Astrocyte of the hippocampus (primary cell): ENCODE measurements around the gene CAPN2.
A peak's percentile ranks its signal among the peaks of the same experiment; 100 is the strongest.

Experiments used
- DNase-seq: peaks from one replicate; pipeline ENCODE4 v3.0.0; 2011; ENCODE audit warnings: low read depth, low spot score

Gene CAPN2

DNA sequence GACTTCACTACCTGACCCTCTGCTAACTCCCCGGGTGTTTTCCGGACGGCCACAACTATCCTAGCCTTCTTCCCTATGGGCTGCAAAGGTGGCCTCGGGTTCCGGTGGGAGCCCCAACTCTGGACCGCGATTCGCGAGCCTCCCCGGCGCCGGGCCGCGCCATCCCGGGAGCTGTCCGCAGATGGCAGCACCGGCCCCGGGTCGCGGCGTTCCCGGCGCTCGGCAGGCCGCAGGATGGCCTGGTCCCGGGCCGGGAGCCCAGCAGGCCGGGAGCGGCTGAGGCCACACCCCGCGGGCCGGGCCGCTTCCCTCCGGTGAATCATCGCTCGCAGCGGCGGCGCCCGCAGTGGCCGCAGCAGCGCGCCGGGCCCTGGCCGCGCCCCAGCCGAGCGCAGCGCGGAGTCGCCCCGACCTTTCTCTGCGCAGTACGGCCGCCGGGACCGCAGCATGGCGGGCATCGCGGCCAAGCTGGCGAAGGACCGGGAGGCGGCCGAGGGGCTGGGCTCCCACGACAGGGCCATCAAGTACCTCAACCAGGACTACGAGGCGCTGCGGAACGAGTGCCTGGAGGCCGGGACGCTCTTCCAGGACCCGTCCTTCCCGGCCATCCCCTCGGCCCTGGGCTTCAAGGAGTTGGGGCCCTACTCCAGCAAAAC is at the start of gene CAPN2:
CAPN2 (plus strand) TSS at position 346 of the 656 bp plus-strand sequence; CDS start at position 448, 102 bp downstream.
- peak; percentile 97 for DNase-seq

DNA sequence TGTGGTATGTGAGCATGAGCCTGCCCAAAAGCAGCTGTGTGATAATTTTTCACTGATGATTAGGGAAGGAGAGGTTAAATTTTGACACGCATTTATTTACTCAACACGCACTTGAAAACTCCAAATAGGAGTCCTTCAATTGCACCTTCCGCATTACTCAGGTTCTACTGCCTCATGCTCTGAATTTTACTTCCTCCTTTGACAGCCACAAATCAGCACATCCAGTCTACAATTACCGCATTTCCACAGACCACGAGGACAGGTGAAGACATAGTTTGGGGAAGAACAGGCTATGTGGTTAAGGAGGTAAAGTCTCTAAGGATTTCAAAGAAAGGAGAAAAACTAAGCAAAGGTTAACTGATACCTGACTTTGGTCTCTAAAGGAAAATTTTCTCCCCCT is 49.4 kb upstream of the CAPN2 start:
- no peak for DNase-seq

DNA sequence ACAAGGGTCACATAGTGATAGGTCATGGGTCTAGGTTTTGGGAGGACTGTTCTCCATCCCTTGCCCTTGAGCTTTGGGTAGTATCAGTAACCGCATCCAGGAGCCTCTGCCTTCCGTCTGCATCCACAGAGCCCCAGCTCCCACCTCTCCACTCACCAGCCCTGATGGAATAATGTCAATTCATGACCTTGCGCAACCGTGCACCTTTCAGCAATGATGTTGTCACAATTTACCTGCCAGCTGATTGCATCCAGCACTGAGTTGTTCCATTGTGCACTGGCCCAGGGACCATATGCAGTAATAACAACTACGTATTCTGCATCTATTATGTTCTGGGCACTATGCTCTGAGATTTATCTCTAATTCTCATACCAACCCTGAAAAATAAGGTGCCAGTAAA is 48.2 kb upstream of the CAPN2 start:
- DNase-seq = no peak

DNA sequence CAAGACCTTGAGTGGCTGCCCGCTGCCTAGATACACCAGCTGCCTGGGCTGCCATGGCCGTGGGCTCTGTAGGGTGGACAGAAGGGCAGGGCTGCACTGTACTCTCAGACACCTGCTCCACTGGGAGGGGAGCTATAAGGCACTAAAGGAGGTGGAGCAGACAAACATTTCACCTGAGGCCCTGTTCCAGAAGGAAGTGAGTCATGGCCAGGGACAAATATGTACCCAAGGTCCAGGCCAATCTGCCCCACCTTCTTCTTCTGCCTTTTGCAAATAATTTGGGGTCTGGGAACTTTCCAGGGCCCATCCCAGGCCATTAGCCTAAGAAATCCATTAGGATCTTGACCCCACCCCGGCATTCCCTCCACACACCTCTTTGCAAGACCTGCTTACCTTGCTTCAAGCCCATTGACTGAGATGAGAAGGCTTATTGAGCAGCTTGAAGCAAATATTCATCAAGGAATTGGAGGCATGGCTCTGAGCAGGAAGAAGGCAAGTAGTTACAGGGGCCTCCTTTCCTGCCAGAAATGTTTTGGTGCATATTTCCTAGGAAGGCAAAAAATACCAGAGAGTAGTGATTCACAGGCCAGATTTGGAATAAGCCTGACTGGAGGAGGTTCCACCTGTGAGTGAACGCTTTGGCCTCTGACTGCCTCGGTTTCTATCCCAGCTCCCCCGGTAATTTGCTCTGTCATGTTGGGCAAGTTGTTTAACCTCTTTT is 46.6 kb upstream of the CAPN2 start, which contains the start of gene CAPN8:
CAPN8 (minus strand) TSS at position 110 of the 721 bp plus-strand sequence; CDS start at position 55, 55 bp downstream.
- DNase-seq = no peak

DNA sequence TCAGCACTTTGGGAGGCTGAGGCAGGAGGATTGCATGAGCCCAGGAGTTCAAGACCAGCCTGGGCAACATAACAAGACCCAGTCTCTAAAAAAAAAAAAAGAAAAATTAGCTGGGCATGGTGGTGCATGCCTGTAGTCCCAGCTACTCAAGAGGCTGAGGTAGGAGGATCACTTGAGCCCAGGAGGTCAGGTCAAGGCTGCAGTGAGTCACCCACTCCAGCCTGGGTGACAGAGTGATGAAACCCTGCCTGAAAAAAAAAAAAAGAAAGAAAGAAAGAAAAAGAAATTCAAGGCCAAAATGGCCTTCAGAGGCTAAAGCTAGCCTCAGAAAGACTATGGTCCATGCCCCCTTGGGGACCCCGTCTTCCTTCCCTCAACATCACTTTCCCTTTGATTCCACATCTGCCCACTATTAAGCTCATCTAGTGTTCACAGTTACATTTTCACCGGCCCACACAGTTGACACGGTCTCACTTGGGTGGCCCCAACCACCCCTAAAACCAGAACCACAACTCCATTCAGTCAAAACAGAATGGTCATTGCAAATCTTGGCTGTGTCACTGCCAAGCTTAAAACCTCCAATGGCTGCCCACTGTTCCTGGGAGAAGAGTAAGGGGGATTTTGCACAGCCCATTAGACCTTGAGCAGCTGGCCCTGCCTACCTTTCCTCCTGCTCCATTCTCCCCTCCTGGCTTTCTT is 44.7 kb upstream of the CAPN2 start:
- DNase-seq = no peak

DNA sequence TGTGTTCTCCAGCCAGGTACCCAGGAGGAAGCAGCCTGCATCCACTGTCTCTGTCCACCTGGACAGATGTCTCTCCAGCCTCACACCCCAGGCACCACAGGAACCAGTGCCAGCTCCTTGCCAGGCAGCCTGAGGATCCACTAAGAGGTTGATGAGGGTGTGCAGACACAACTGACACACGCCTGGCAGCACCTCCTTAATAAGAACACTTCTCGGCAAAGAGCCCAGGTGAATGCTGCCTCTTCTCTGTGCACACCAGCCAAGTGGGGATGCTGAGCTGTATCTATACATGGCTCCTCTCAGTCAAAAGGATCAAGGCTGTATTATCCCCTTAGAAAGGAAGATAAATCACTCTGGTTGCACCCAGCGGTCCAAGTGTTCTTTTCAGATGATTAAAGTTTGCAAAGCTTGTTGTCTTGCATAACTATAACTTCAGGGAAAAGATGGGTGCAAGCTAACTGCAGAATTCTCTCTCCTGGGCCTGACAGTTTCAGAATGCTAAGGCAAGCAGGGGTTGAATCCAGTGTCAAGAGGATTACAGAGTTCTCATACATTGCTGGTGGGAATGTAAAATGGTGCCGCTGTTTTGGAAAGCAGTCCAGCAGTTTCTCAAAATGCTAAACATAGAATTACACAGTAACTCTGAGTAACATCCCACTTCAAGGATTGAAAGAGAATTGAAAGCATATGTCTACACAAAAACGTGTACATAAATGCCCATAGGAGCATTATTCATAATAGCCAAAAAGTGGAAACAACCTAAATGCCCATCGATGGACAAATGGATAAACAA is 43.1 kb upstream of the CAPN2 start:
- DNase-seq = no peak

DNA sequence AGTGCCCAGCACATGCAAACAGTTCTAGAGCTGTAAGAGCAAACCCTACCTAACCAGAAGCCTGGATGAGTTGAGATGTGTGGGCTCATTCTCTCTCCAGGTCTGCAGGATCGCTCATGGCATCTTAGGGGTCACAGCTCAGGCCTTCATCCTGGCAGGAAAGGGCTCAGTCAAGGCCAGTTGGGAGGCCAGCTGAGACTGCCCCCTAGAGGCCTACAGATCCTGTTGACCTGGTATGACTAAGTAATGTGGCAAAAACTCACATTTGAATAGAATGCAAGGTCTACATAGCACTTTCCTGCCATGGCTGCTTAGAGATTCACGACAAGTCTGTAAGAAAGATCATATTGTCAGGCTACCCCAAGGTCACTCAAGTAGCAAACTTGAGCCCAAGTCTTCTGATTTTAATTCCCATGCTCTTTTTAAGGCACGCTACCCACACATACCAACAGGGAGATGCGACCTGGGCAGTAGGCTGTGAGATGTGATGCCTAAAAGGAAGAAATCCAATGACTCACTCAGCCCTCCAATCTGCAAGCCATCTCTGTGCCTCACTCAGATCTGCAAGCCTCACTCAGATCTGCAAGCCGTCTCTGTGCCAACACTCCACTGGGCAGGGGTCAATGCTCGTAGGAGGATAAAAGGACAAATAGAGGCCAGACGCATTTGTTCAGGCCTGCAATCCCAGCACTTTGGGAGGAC is 41.7 kb upstream of the CAPN2 start:
- DNase-seq = peak; percentile 42

DNA sequence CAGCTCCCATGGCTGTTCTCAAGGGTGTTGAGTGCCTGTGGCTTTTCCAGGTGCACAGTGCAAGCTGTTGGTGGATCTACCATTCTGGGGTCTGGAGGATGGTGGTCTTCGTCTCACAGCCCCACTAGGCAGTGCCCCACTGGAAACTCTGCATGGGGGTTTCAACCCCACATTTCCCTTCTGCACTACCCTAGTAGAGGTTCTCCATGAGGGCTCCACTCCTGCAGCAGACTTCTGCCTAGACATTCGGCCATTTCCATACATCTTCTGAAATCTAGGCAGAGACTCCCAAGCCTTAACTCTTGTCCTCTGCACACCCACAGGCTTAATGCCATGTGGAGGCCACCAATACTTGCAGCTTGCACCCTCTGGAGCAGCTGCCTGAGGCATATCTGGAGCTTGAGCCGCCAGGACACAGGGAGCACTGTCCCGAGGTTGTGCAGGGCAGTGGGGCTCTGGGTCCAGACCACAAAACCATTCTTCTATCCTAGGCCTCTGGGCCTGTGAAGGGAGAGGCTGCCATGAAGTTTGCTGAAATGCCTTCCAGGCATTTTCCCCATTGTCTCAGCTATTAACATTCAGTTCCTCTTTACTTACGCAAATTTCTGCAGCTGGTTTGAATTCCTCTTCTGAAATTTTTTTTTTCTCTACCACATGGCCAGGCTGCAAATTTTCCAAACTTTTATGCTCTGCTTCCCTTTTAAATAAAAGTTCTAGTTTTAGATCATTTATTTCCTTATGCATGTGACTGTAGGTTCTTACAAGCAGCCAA is 38.0 kb upstream of the CAPN2 start:
- DNase-seq = no peak

DNA sequence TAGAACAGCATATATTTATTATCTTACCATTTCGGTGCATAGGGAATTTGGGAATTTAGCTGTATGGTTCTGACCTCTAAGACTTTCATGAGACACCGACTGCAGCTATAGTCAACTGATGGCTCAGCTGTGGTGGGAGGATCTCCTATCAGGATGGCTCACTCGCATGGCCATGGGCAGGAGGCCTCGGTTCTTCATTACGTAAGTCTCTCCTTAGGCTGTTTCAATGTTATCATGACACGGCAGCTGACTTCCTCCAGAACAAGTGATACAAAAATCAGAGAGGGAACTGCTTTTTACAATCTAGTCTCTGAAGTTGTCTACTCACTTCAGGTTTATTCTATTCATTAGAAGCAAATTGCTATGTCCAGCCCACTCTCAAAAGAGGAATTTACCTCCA is 33.5 kb upstream of the CAPN2 start:
- DNase-seq = no peak

DNA sequence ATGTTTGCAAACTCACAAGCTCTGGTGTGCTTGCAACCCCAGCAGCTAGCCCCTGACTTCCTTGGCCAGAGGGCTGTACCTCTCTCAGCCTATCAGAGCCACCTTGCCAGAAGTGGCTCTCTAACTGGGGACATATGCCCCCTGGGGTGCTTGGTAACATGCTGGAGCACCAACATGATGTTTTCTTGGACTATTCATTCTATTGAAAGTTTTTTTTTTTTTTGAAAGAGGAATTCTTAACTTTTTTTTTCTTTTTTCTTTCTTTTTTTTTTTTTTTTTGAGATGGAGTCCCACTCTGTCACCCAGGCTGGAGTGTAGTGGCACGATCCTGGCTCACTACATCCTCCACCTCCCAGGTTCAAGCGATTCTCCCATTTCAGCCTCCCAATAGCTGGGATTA is 32.2 kb upstream of the CAPN2 start:
- DNase-seq = no peak

DNA sequence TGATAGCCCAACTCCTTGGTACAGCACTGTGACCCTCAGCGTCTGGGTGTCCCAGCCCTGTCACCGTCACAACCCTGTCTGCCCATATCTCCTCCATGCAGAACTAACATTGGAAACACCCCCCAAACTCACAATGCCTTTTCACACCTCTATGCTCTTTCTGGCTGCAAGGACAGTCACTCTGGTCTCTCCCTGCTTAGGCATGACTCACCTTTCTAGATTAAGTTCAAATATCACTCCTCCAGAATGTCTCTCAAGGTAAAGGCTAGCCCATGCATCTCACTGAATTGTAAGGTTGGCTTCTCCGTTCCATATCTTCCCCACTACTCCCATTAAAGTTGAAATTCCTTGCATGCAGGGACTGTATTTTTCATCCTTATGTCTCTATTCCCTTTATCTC is 29.8 kb upstream of the CAPN2 start:
- DNase-seq = no peak

DNA sequence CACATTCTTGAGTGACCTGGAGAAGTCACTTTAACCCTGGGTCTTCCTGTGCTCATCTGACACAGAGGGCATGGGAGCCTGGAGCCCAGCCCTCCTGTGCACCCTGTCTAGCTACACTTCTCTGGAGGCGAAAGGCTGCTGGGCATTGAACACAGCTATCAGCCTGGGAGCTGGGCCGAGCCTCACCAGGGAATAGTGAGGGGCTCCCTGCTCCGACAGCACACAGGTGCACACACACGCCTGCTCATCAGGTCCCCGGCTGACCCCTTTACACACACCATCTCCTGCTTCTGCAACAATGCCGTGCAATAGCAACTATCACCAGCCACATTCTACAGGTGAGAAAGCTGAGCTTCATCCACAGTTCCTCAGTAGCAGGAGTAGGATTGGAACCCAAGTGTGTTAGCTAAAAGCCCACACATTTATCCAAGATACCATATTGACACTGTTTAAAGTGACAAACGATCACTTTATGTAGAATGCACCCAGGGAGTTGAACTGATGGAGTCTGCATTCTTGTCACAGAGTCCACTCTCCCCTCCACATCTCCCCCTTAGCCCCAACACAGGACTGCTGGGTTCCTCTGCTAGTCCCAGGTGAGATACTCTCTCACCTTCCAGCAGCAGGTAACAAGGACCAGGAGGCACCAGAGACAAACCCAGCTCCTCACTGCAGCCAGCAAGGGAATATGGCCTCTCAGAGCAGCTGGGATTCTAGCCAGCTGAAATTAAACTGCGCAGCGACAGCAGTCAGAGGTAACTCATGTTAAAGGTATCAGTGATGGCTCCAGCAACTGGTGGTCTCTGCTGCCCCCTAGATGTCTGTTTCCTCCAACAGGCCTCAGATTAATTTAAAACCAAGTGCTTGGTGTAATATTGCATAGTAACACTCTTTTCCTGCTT is 28.5 kb upstream of the CAPN2 start:
- peak; percentile 82 for DNase-seq

DNA sequence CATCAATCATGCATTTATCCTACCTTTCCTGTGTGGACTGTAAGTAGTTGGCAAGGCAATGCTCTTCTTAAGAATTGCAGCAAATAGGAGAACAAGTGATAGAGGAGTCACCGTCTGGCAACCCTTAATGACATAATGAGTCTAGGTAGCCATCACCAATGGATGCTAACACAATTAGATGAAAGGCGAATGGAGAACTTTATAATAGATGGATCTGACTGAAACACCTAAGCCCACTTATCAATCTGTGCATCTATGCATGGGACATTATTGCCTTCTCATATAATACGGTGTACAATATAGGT is 27.9 kb upstream of the CAPN2 start:
- DNase-seq = no peak

DNA sequence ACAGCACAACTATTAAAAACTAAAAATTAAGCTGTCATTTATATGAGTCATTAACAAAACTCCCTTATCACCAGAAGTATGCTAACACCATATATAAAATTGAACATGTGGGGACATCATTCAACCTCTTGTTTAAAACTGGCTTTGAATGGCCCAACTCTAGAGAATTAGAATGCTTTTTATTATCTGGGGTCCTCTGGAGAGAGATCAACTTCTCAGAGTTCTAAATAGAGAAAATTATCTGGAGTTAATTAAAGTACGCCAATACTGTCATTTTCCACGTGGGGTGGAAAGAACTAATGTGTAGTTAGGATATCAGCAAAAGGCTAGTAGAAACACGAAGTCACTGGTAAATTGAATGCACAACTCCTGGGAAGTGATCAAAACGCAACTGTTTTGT is 21.2 kb upstream of the CAPN2 start:
- DNase-seq = no peak

DNA sequence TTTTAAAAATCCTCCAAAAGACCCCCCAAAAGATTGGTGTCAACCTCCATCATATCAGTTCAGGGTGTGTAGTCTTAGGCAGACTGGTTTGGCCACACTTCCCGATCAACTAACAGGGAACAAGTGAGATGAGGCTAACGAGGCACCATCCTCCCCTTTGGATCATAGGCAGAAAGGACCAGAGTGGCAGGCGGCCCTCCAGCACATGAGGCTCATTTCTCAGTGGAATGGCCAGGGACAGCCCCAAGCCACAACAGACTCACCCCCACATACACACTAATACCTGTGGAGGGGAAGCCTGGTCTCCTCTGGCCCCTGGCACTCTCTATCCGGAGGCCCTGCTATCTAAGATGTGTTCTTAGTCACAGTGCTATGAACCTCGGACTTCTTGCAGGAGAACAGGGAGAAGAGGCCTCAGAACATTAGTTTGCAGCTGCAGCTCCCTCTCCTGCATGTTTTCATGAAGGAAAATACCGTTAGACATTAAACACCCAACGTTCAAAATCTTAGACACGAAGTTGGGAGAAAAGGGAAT is 17.3 kb upstream of the CAPN2 start:
- DNase-seq = no peak

DNA sequence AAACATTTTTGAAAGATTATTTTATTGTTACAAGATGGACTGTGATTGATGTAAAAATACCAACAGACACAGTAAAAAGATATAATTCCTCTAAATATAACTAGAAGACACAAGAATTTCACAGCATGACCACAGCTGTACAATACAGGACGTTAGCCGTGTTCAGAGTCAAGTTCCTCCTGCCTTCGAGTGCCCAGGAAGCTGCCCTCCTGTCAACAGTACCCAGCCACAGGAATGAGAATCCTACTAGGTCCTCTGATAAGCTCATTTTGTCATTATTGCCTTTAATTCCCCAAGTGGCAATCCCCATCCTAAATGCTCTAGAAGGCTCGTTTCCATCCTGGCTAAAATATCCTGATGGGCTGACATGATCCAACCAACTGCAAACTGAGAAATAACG is 16.4 kb upstream of the CAPN2 start:
- DNase-seq = peak; percentile 41

DNA sequence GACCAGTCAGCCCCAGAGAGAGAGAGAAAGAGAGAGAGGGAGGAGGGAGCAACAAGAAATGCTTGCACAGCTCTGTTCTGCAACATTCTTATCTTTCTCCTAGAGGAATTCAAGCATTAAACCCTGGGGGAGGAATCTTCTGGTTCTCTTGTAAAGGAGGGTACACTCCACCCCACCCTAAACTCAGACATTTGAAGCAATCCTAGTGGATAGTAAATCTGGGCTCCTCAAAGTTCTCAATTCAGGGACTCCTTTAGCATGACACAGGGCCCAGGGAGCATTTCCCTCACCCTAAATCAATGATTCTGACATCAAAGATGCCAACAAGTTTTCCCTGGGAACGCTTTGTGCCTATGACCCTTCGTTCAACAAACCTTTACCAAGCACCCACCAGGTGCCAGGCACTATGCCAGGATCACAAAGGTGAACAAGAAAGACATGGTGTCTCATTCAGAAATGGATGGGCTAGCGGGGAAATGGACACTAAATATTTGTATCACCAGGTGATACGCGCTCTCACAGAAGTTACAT is 11.9 kb upstream of the CAPN2 start:
- no peak for DNase-seq

DNA sequence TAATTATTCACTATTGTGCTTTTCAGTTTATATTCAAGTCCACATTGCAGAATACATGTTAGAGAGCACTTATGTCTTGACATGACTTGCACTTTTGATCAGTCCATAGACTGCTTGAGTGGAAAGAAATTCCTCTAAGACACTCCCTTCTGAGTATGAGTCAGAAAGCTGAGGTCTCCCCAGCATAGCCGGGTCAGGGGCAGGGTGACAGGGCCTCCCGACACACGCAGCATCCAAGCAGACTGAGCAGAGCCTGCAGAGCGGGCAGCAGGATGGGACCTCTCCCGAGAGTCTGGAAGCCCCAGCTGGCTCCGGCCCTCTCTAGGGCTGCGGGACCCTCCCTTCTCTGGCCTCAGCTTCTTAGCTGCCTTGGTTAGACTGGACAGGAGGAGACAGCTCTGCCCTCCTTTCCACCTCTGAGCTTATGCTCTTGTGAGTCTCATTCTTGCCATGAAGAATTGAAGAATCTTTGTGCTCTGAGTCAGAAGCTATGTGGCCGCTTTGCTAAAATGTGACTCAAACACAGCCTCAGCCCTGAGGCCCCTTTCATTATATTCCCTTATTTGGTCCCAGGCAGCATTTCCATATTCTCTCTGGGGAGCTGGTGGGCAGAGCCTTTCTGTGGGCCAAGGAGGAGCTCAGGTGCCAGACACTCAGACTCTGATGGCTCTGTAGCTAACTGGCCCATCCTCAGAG is 11.2 kb upstream of the CAPN2 start:
- DNase-seq = peak; percentile 96
